CD4-positive, CD25-positive, alpha-beta regulatory T cell (primary cell): ENCODE data around the gene DNMT3A. TPM values are rescaled to one million over a fixed set of nuclear protein-coding genes. Genes with fewer than 3 reads are reported as not detected.

Experiments
- ATAC-seq, 2 donors: fragments of 150-1000 bp; cut with Tn5 transposase; one replicate each; pipeline ENCODE4 v1.10.0; 2021; ENCODE audit warnings: low read depth in 2 of 2, moderate number of reproducible peaks in 2 of 2, moderate library complexity in 1 of 2
- DNase-seq, 3 donors: peaks; one replicate each; pipeline versions ENCODE4 v3.0.0 to v3.0.0-alpha.2; 2012 to 2022; ENCODE audit warnings: mixed read lengths in 1 of 3
- H3K27ac ChIP-seq: one replicate; pipeline ENCODE4 v1.7.0; 2013; ENCODE audit warnings: mild to moderate bottlenecking, low read length; ENCODE audit not compliant: insufficient read depth, poor library complexity, severe bottlenecking
- H3K27me3 ChIP-seq: one replicate; pipeline ENCODE4 v1.7.0; 2013; ENCODE audit warnings: low read length; ENCODE audit not compliant: control insufficient read depth, insufficient read depth
- H3K36me3 ChIP-seq: one replicate; pipeline ENCODE4 v1.7.0; 2013; ENCODE audit warnings: mild to moderate bottlenecking, low read length, moderate library complexity; ENCODE audit not compliant: control insufficient read depth, insufficient read depth
- H3K4me1 ChIP-seq: 2 replicates; pipeline ENCODE4 v1.7.0; 2013; ENCODE audit warnings: mild to moderate bottlenecking, low read length; ENCODE audit not compliant: insufficient read depth, control insufficient read depth, poor library complexity, severe bottlenecking
- H3K4me3 ChIP-seq: one replicate; pipeline ENCODE4 v1.7.0; 2013; ENCODE audit warnings: low read depth, mild to moderate bottlenecking, low read length, moderate library complexity
- H3K9me3 ChIP-seq, 2 experiments: 1 replicate in 1 of 2; 2 replicates in 1 of 2; pipeline ENCODE4 v1.7.0; 2013; ENCODE audit warnings: low read length in 2 of 2, mild to moderate bottlenecking in 1 of 2, moderate library complexity in 1 of 2; ENCODE audit not compliant: control insufficient read depth in 2 of 2
- H3K27ac Mint-ChIP-seq, 3 donors: one replicate each; pipeline ENCODE4 v1.8.0; 2020 to 2022; ENCODE audit warnings: mild to moderate bottlenecking in 3 of 3, mixed read lengths in 3 of 3, moderate library complexity in 2 of 3
- H3K27me3 Mint-ChIP-seq: one replicate; pipeline ENCODE4 v1.8.0; 2022; ENCODE audit warnings: mild to moderate bottlenecking, mixed read lengths
- H3K36me3 Mint-ChIP-seq: one replicate; pipeline ENCODE4 v1.8.0; 2020; ENCODE audit warnings: mixed read lengths
- H3K4me1 Mint-ChIP-seq, 4 donors: one replicate each; pipeline ENCODE4 v1.8.0; 2020 to 2022; ENCODE audit warnings: mixed read lengths in 4 of 4, mild to moderate bottlenecking in 1 of 4
- H3K4me3 Mint-ChIP-seq, 4 donors: one replicate each; pipeline ENCODE4 v1.8.0; 2020 to 2022; ENCODE audit warnings: mild to moderate bottlenecking in 4 of 4, mixed read lengths in 4 of 4, moderate library complexity in 3 of 4
- H3K9me3 Mint-ChIP-seq, 7 donors: one replicate each; pipeline ENCODE4 v1.8.0; 2020 to 2022; ENCODE audit warnings: mixed read lengths in 7 of 7, mild to moderate bottlenecking in 3 of 7, moderate library complexity in 2 of 7
- polyA plus RNA-seq, 4 donors: library from polyadenylated mRNA; unstranded; fragments of 300-500 nt; fragmentation: Illumina TruSeq; gene quantifications; one replicate each; pipeline ENCODE4 v1.2.3, GENCODE V29; 2021
- total RNA-seq: library from RNA; stranded (reverse); gene quantifications from one replicate; pipeline ENCODE4 v1.2.3, GENCODE V29; 2022

DNMT3A gene
- total and polyA plus RNA-seq, 5 donors from 2014 or later, result 8.1 to 81.0 (median 12.4) TPM

DNA sequence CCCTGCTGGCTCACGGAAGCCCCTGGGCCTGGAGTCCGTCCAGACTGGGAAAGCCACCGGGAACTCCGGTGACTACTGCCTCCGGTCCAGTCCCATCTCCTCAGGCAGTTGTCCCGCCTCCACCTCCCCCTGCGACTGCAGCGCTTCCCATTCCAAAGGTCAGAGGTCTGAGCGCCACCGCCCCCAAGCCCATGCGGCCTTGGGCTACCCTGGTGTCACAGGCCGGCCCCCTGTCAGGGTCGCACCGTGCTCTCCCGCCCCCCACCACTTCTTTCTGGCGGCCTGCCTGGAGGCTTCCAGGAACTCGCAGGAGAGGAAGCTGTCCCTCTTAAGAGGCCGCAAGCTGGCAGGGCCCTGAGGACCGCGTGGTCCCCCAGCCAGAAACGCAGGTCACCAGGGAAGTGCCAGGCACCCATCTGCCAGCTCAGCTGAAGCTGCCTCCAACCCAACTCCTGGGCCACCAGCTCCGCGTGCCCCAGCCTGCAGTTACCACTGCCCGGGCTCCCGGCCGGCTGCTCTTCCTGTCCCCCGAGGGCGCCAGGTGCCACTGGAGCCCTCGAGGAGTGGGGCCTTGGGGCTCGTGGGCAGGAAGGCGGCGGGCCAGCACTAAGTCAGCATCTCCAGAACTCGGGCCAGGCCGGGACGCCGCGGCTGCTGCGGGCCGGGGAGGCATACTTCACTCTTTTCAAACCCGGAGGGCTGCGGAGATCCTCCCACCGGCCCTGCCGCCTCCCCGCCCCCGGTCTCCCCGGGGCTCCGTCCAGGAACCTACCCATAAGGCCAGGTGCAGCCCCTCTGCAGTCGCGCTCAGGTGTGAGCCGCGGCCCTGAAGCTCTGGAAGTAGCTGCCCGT lies 90.1 kb downstream of the DNMT3A start:
- Mint-ChIP-seq H3K4me1 (peaks cover 14 to 50% (median 22%) of the 10 kb centered on the region in 4 donors), H3K27me3 (no peaks in the 10 kb centered on the region), H3K36me3 (peaks cover 23% of the 10 kb centered on the region), H3K9me3 (no peaks in the 10 kb centered on the region), H3K4me3 (peak overlapping the region; percentile 86 to 91 (median 89)), H3K27ac (peak overlapping the region; percentile 66 to 92 (median 78))
- H3K27ac ChIP-seq, result peak overlapping the region; percentile 59
- no peaks in the 10 kb centered on the region for H3K27me3 ChIP-seq
- H3K4me3 ChIP-seq, result peak overlapping the region; percentile 26
- no peaks in the 10 kb centered on the region for H3K9me3 ChIP-seq
- peaks cover 15% of the 10 kb centered on the region for H3K4me1 ChIP-seq
- DNase-seq, result peak; percentile 10 to 72 (median 47)
- peaks cover 29% of the 10 kb centered on the region for H3K36me3 ChIP-seq
- ATAC-seq, result peak; percentile 53 to 65

DNA sequence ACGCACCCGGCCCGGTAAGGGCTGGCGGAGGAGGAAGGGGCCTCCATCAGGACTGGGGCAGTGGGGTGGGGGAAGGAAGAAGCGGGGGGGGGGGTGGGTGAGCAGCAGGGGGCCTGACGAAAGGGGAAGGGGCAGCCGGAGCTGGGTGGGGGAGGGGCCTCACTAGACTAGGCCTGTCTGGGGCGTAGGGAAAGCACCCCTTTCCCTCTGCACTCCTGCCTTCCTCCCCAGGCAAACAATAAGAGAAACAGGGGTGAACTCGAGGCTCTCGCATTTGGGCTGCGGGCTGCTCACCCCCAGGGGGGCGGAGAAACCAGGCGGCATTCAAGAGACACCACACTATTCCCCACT lies 90.7 kb downstream of the DNMT3A start:
- Mint-ChIP-seq H3K27me3 (no peaks in the 10 kb centered on the region), H3K36me3 (peaks cover 21% of the 10 kb centered on the region), H3K27ac (peak overlapping the region; percentile 63 to 92 (median 89)), H3K9me3 (no peaks in the 10 kb centered on the region), H3K4me3 (peak overlapping the region; percentile 86 to 91 (median 89)), H3K4me1 (peaks cover 14 to 48% (median 22%) of the 10 kb centered on the region in 4 donors)
- Histone ChIP-seq H3K27ac (peak overlapping the region; percentile 23), H3K4me3 (peak overlapping the region; percentile 26), H3K36me3 (peaks cover 30% of the 10 kb centered on the region), H3K9me3 (no peaks in the 10 kb centered on the region), H3K27me3 (no peaks in the 10 kb centered on the region), H3K4me1 (peaks cover 15% of the 10 kb centered on the region)
- ATAC-seq (no peak), DNase-seq (peak in 2 of 3 donors; percentile 10 to 30)

DNA sequence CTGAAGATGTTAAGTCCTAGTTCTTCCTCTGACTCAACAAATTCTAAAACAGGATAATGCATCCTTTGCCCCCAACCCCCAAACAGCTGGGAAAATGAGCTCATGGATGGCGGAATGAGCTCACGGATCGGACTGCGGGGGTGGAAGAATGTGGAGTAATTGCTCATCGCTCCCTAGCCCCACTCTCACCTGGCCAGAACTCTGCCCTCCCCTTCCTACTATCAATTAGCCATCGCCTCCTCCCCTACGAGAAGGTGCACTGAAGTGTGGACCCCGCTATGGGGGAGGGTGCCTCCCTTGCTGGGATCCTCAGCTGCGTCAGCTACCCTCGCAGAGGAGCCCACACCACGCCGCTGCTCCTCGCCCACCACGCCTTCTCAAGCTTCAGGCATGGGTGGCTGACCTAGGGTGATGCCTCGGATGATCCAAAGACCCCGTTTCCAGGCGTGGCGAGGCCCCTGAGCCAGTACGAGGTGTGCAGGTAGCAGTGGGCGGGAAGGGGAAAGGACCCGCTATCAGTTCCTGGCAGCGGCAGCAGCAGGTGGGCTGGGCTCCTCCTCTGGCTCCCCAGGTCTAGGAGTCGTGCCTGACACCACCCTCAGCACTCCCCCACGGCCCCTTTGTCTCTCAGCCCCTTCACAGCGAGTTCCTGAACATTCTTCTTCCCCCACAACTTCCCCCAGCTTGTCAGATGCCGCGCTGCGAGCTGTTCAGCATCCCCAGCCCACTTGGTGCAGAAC lies 91.2 kb downstream of the DNMT3A start:
- no peak for ATAC-seq

DNA sequence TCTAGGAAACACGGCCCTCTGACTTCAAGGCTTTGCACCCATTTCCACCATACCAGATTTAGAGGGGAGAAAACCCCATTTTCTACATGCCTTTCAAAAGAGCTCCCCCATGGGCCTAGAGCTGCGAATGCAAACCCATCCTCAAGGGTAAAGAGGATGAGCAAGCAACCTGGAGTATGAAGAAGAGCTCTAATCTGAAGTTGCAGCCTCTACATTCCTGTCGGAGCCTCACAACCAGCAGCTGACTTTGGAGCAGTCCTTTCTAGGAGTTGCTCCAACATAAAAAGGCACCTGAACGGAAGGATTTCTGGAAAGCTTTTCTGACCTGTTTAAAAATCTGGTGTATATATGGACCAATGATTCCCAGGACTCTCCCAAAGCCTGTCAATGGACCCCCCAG lies 91.9 kb downstream of the DNMT3A start:
- peaks cover 15% of the 10 kb centered on the region for H3K4me1 ChIP-seq
- H3K27ac Mint-ChIP-seq, result peak overlapping the region in 2 of 3 donors; percentile 89 to 92
- H3K27ac ChIP-seq, result no peak overlapping the region
- ATAC-seq (no peak), DNase-seq (no peak)
- H3K36me3 ChIP-seq, result peaks cover 34% of the 10 kb centered on the region
- peaks cover 20% of the 10 kb centered on the region for H3K36me3 Mint-ChIP-seq
- H3K4me3 Mint-ChIP-seq, result peak overlapping the region; percentile 23 to 91 (median 72)
- H3K9me3 ChIP-seq, result no peaks in the 10 kb centered on the region
- peaks cover 14 to 44% (median 18%) of the 10 kb centered on the region in 4 donors for H3K4me1 Mint-ChIP-seq
- H3K27me3 Mint-ChIP-seq, result no peaks in the 10 kb centered on the region
- no peaks in the 10 kb centered on the region for H3K9me3 Mint-ChIP-seq
- H3K4me3 ChIP-seq, result no peak overlapping the region
- H3K27me3 ChIP-seq, result no peaks in the 10 kb centered on the region

More for the DNA sequence above, 91.2 kb downstream of the DNMT3A start:
- peak overlapping the region; percentile 66 to 92 (median 89) for H3K27ac Mint-ChIP-seq
- H3K36me3 ChIP-seq, result peaks cover 30% of the 10 kb centered on the region
- H3K27ac ChIP-seq, result peak overlapping the region; percentile 23
- peak overlapping the region; percentile 86 to 91 (median 88) for H3K4me3 Mint-ChIP-seq
- H3K27me3 Mint-ChIP-seq, result no peaks in the 10 kb centered on the region
- H3K9me3 ChIP-seq, result no peaks in the 10 kb centered on the region
- H3K27me3 ChIP-seq, result no peaks in the 10 kb centered on the region
- H3K9me3 Mint-ChIP-seq, result no peaks in the 10 kb centered on the region
- H3K36me3 Mint-ChIP-seq, result peaks cover 20% of the 10 kb centered on the region
- DNase-seq, result peak in 2 of 3 donors; percentile 15 to 24
- no peak overlapping the region for H3K4me3 ChIP-seq
- peaks cover 15% of the 10 kb centered on the region for H3K4me1 ChIP-seq
- H3K4me1 Mint-ChIP-seq, result peaks cover 14 to 46% (median 22%) of the 10 kb centered on the region in 4 donors

DNA sequence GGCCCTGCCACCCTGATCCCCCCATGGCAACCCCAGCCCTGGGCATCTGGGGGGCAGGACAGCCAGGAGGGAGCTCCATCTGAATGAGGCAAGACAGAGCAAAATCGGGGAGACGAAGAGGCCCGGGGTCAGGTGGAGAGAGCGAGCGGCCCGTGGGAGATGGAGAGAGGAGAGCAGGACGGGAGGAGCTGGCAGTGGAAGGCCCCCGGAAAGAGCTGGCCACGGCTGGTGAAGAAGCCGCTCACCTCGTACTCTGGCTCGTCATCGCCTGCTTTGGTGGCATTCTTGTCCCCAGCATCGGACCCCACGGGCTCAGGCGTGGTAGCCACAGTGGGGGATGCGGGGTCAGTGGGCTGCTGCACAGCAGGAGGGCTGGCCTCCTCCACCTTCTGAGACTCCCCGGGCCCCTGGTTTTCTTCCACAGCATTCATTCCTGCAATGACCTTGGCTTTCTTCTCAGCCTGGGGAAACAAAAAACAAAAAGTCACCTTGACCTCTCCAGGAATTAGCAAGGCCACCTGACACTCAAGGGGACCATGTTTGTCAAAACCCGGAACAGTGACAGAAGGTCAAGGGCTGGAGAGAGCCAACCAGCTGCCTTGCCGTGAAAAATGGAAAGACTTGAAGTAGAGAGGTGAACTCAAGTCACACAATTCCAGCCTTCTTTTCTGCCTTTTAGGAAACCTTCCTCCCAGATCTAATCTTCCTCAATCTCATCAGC lies 93.8 kb downstream of the DNMT3A start:
- Histone ChIP-seq H3K4me1 (peaks cover 15% of the 10 kb centered on the region), H3K4me3 (no peak overlapping the region), H3K9me3 (no peaks in the 10 kb centered on the region), H3K27me3 (no peaks in the 10 kb centered on the region), H3K27ac (no peak overlapping the region), H3K36me3 (peaks cover 52% of the 10 kb centered on the region)
- Mint-ChIP-seq H3K9me3 (no peaks in the 10 kb centered on the region), H3K27me3 (no peaks in the 10 kb centered on the region), H3K4me3 (no peak overlapping the region), H3K36me3 (peaks cover 15% of the 10 kb centered on the region), H3K4me1 (peaks cover 4 to 28% (median 10%) of the 10 kb centered on the region in 4 donors), H3K27ac (no peak overlapping the region)
- DNase-seq (no peak), ATAC-seq (no peak)

DNA sequence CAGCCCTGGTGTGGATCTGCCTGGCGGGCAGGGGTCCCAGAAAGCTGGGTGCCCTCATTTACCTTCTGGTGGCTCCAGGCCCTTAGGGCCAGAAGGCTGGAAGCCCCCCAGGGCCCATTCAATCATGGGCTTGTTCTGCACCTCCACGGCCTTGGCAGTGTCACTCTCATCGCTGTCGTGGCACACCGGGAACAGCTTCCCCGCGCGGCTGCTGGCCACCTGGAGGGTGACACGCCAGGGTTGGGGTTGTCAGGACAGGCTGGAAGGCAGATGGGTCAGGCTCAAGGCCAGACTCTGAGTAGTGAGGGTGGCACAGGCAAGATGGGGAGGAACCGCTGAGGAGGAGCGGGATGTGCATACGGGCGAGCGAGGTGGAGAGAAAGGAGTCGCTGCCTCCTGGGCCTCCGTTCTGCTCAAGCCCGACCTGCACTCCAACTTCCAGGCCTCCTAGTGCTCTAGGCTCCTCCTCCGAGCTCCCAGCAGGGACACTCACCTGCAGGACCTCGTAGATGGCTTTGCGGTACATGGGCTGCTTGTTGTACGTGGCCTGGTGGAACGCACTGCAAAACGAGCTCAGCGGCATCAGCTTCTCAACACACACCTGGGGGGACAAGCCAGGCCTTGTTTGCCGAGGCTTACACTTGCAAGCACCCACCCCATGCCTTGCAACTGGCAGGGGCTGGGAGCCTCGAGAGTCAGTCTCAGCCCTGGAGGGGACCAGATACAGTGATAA lies 95.0 kb downstream of the DNMT3A start:
- peaks cover 24% of the 10 kb centered on the region for H3K36me3 Mint-ChIP-seq

DNA sequence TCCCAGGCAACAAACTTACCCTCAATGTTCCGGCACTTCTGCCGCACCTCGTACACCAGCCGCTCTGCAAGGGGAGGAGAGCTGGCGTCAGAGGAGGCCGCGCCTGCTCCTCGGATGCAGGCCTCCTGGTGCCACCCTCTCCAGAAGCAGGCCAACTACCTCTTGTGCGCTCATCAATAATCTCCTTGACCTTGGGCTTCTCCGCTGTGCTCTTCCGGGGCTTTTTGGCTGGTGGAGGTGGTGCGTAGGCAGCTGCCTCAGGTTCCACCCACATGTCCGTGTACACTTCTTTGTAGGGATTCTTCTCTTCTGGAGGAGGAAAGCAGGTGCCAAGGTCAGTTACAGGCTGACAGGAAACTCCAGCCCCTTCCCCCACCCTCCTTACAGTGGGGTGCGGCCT lies 95.7 kb downstream of the DNMT3A start:
- no peaks in the 10 kb centered on the region for H3K27me3 Mint-ChIP-seq
- peaks cover 7% of the 10 kb centered on the region for H3K4me1 ChIP-seq
- no peaks in the 10 kb centered on the region for H3K27me3 ChIP-seq
- peaks cover 30% of the 10 kb centered on the region for H3K36me3 Mint-ChIP-seq
- no peak for ATAC-seq
- no peaks in the 10 kb centered on the region for H3K9me3 ChIP-seq
- no peak overlapping the region for H3K27ac ChIP-seq
- peaks cover 0 to 23% (median 10%) of the 10 kb centered on the region in 4 donors for H3K4me1 Mint-ChIP-seq
- no peak for DNase-seq
- peak overlapping the region in 1 of 3 donors; percentile 48 for H3K27ac Mint-ChIP-seq
- peaks cover 71% of the 10 kb centered on the region for H3K36me3 ChIP-seq
- no peak overlapping the region for H3K4me3 ChIP-seq
- no peak overlapping the region for H3K4me3 Mint-ChIP-seq
- no peaks in the 10 kb centered on the region for H3K9me3 Mint-ChIP-seq

More for the DNA sequence above, 95.0 kb downstream of the DNMT3A start:
- Histone ChIP-seq H3K36me3 (peaks cover 64% of the 10 kb centered on the region), H3K27me3 (no peaks in the 10 kb centered on the region), H3K9me3 (no peaks in the 10 kb centered on the region), H3K4me3 (no peak overlapping the region), H3K4me1 (peaks cover 13% of the 10 kb centered on the region), H3K27ac (no peak overlapping the region)
- DNase-seq, result no peak
- ATAC-seq, result no peak
- peaks cover 0 to 28% (median 10%) of the 10 kb centered on the region in 4 donors for H3K4me1 Mint-ChIP-seq
- H3K27ac Mint-ChIP-seq, result peak overlapping the region in 2 of 3 donors; percentile 26 to 36
- H3K9me3 Mint-ChIP-seq, result no peaks in the 10 kb centered on the region
- H3K4me3 Mint-ChIP-seq, result peak overlapping the region in 1 of 4 donors; percentile 35
- H3K27me3 Mint-ChIP-seq, result no peaks in the 10 kb centered on the region
